WTC11 (cell line): ENCODE results near the gene ABHD12. TPM values are rescaled to one million over a fixed set of nuclear protein-coding genes. Genes with fewer than 3 reads are reported as not detected.

ENCODE experiments used
- ATAC-seq: fragments of 200-7000 bp; cut with Tn5 transposase; 2 replicates; pipeline ENCODE4 v1.10.0; 2021; ENCODE audit warnings: mild to moderate bottlenecking, moderate library complexity
- CTCF ChIA-PET: fragments of 300-600 bp; sonication (Branson Sonifier 250); formaldehyde crosslinking; loops from one replicate; lab custom pipeline; 2021; ENCODE audit warnings: antibody characterized with exemption; lab: Charles Lee
- POLR2A ChIA-PET: fragments of 350-600 bp; sonication (Branson Sonifier 250); formaldehyde crosslinking; loops from one replicate; lab custom pipeline; 2021; ENCODE audit warnings: antibody characterized with exemption; lab: Charles Lee
- DNase-seq: peaks from one replicate; pipeline ENCODE4 v3.0.0; 2021; ENCODE audit warnings: low spot score
- H3K27ac Mint-ChIP-seq: 2 replicates; pipeline ENCODE4 v1.8.0; 2021; ENCODE audit warnings: mixed read lengths
- H3K27me3 Mint-ChIP-seq: 2 replicates; pipeline ENCODE4 v1.8.0; 2021; ENCODE audit warnings: low read depth, mild to moderate bottlenecking, moderate library complexity, mixed read lengths
- H3K36me3 Mint-ChIP-seq: 2 replicates; pipeline ENCODE4 v1.8.0; 2021; ENCODE audit warnings: mixed read lengths
- H3K4me1 Mint-ChIP-seq: 2 replicates; pipeline ENCODE4 v1.8.0; 2022; ENCODE audit warnings: mixed read lengths
- H3K4me3 Mint-ChIP-seq: 2 replicates; pipeline ENCODE4 v1.8.0; 2021; ENCODE audit warnings: mild to moderate bottlenecking, moderate library complexity, mixed read lengths
- H3K9me3 Mint-ChIP-seq: 2 replicates; pipeline ENCODE4 v1.8.0; 2021; ENCODE audit warnings: mixed read lengths
- CREM ChIP-seq: sonication (generic); formaldehyde crosslinking; IDR thresholded peaks from 2 replicates; pipeline ENCODE4 v1.8.1; 2022; ENCODE audit warnings: mild to moderate bottlenecking, missing genetic modification reagents, moderate library complexity
- E2F1 ChIP-seq: sonication (generic); formaldehyde crosslinking; IDR thresholded peaks from 2 replicates; pipeline ENCODE4 v1.8.0; 2022; ENCODE audit warnings: mild to moderate bottlenecking, missing genetic modification reagents
- GRHL2 ChIP-seq: fragments of 250-450 bp; sonication (Bioruptor Pico); IDR thresholded peaks from 2 replicates; pipeline ENCODE4 v1.8.0; 2022; ENCODE audit warnings: mild to moderate bottlenecking, moderate library complexity; ENCODE audit not compliant: insufficient replicate concordance, severe bottlenecking
- HMGA2 ChIP-seq: fragments of 250-450 bp; sonication (Bioruptor Pico); IDR thresholded peaks from 2 replicates; pipeline ENCODE4 v1.4.0; 2021; ENCODE audit warnings: mild to moderate bottlenecking, moderate library complexity
- NFE2L1 ChIP-seq: sonication (generic); formaldehyde crosslinking; IDR thresholded peaks from 2 replicates; pipeline ENCODE4 v1.8.1; 2023; ENCODE audit warnings: missing genetic modification reagents
- PREB ChIP-seq: sonication (generic); formaldehyde crosslinking; IDR thresholded peaks from 2 replicates; pipeline ENCODE4 v1.8.1; 2022; ENCODE audit warnings: mild to moderate bottlenecking, missing genetic modification reagents, moderate library complexity, borderline replicate concordance
- RORB ChIP-seq: fragments of 250-450 bp; sonication (Bioruptor Pico); IDR thresholded peaks from 2 replicates; pipeline ENCODE4 v1.9.0; 2021; ENCODE audit warnings: mild to moderate bottlenecking
- SP1 ChIP-seq: sonication (generic); formaldehyde crosslinking; conservative IDR thresholded peaks from 2 replicates; pipeline ENCODE4 v1.8.1; 2022; ENCODE audit warnings: missing genetic modification reagents
- TP53 ChIP-seq: sonication (generic); formaldehyde crosslinking; IDR thresholded peaks from 2 replicates; pipeline ENCODE4 v1.8.1; 2023; ENCODE audit warnings: mild to moderate bottlenecking, missing genetic modification reagents
- ZBTB21 ChIP-seq: sonication (generic); formaldehyde crosslinking; IDR thresholded peaks from 2 replicates; pipeline ENCODE4 v1.8.1; 2023; ENCODE audit warnings: mild to moderate bottlenecking, missing genetic modification reagents, borderline replicate concordance
- ZNF121 ChIP-seq: sonication (generic); formaldehyde crosslinking; IDR thresholded peaks from 2 replicates; pipeline ENCODE4 v1.8.0; 2023; ENCODE audit warnings: missing genetic modification reagents
- ZNF138 ChIP-seq: sonication (generic); formaldehyde crosslinking; conservative IDR thresholded peaks from 2 replicates; pipeline ENCODE4 v1.8.1; 2022; ENCODE audit warnings: mild to moderate bottlenecking, moderate library complexity, missing genetic modification reagents
- total RNA-seq: library from RNA; stranded (reverse); gene quantifications from 3 replicates; pipeline ENCODE4 v1.2.3, GENCODE V29; 2021
- TF ChIP-seq, protein P1 (sequence below): fragments of 250-450 bp; sonication (Bioruptor Pico); IDR thresholded peaks from 2 replicates; pipeline ENCODE4 v1.9.0; 2021; ENCODE audit warnings: mild to moderate bottlenecking, borderline replicate concordance

ABHD12 gene
- total RNA-seq, 1 experiment from 2014 or later = 63.1 TPM

DNA sequence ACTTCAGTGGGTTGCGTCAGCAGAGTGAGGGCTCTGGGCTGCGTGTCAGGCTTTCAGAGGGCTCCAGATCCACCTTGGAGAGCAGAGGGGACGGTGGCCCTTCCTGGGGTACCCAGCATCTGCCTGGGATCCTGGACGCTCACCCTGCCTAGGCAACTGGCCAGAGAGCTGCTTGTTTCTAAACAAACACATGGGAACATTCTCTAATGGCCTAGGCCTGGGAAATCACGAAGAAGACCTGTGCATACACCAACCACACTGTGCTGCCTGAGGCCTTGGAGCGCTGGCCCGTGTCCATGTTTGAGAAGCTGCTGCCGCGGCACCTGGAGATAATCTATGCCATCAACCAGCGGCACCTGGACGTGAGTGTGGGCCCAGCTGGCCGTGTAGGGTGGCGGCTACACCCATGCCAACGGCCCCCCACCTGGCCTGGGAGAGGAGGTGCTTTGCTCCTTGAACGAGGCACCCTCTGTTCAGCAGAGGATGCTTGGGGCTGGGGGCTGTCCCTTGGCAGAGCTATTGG lies 110.5 kb downstream of the ABHD12 start:
- no peaks in the 10 kb centered on the region for H3K4me1 Mint-ChIP-seq
- no peaks in the 10 kb centered on the region for H3K27me3 Mint-ChIP-seq
- DNase-seq = peak; percentile 4
- H3K4me3 Mint-ChIP-seq = no peak overlapping the region
- ChIA-PET POLR2A (no interaction called here), CTCF (interaction anchor here (1.5 kb wide), 1 partner anchor 16 kb away, joined by 4 read pairs; no protein-coding TSS in a partner anchor)
- H3K9me3 Mint-ChIP-seq = no peaks in the 10 kb centered on the region
- H3K36me3 Mint-ChIP-seq = peaks cover 26% of the 10 kb centered on the region
- ATAC-seq = no peak
- TF ChIP-seq GRHL2 = no peak
- no peak for TF ChIP-seq NFE2L1 (CRISPR knock-in tag)
- TF ChIP-seq PREB = no peak
- no peak for TF ChIP-seq TP53
- no peak for TF ChIP-seq RORB (CRISPR knock-in tag)
- TF ChIP-seq ZBTB21 (CRISPR knock-in tag) = no peak
- TF ChIP-seq E2F1 (CRISPR knock-in tag) = no peak
- no peak for TF ChIP-seq CREM (CRISPR knock-in tag)
- no peak overlapping the region for H3K27ac Mint-ChIP-seq

DNA sequence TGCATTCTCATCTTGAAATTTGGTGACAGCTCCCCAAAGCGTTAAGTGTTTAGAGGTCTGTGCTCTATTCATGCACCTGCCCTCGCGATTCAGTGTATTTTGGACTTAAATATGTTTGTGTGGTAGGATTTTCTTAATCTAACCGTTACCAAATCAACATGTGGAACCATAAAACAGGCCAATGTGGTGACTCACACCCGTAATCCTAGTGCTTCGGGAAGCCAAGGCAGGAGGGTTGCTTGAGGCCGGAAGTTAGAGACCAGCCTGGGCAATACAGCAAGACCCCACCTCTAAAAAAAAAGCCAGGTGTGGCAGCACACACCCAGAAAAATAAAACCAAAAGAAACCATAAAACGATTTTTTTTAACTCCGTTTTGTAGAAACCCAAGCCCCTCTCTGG lies 111.2 kb downstream of the ABHD12 start:
- no peaks in the 10 kb centered on the region for H3K27me3 Mint-ChIP-seq
- ATAC-seq = no peak
- no peak for DNase-seq
- peaks cover 25% of the 10 kb centered on the region for H3K36me3 Mint-ChIP-seq
- H3K9me3 Mint-ChIP-seq = no peaks in the 10 kb centered on the region
- ChIA-PET CTCF (interaction anchor here (1.3 kb wide), 2 partner anchors 16 to 32 kb away, joined by 3 read pairs; no protein-coding TSS in a partner anchor), POLR2A (no interaction called here)
- TF ChIP-seq SP1 (CRISPR knock-in tag) (no peak), ZNF121 (CRISPR knock-in tag) (0 out of 2 replicates have a peak, but pooled peaks have one; percentile 37)
- no peaks in the 10 kb centered on the region for H3K4me1 Mint-ChIP-seq
- H3K27ac Mint-ChIP-seq = no peak overlapping the region
- no peak overlapping the region for H3K4me3 Mint-ChIP-seq

- no peaks in the 10 kb centered on the region for H3K4me1 Mint-ChIP-seq
- H3K27me3 Mint-ChIP-seq = no peaks in the 10 kb centered on the region
- H3K27ac Mint-ChIP-seq = no peak overlapping the region
- no peak overlapping the region for H3K4me3 Mint-ChIP-seq
- no peak for TF ChIP-seq GRHL2
- no peak for TF ChIP-seq ZNF138
- TF ChIP-seq CREM (CRISPR knock-in tag) = no peak
- TF ChIP-seq, protein P1, sequence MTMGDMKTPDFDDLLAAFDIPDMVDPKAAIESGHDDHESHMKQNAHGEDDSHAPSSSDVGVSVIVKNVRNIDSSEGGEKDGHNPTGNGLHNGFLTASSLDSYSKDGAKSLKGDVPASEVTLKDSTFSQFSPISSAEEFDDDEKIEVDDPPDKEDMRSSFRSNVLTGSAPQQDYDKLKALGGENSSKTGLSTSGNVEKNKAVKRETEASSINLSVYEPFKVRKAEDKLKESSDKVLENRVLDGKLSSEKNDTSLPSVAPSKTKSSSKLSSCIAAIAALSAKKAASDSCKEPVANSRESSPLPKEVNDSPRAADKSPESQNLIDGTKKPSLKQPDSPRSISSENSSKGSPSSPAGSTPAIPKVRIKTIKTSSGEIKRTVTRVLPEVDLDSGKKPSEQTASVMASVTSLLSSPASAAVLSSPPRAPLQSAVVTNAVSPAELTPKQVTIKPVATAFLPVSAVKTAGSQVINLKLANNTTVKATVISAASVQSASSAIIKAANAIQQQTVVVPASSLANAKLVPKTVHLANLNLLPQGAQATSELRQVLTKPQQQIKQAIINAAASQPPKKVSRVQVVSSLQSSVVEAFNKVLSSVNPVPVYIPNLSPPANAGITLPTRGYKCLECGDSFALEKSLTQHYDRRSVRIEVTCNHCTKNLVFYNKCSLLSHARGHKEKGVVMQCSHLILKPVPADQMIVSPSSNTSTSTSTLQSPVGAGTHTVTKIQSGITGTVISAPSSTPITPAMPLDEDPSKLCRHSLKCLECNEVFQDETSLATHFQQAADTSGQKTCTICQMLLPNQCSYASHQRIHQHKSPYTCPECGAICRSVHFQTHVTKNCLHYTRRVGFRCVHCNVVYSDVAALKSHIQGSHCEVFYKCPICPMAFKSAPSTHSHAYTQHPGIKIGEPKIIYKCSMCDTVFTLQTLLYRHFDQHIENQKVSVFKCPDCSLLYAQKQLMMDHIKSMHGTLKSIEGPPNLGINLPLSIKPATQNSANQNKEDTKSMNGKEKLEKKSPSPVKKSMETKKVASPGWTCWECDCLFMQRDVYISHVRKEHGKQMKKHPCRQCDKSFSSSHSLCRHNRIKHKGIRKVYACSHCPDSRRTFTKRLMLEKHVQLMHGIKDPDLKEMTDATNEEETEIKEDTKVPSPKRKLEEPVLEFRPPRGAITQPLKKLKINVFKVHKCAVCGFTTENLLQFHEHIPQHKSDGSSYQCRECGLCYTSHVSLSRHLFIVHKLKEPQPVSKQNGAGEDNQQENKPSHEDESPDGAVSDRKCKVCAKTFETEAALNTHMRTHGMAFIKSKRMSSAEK (CRISPR knock-in tag) = no peak
- no peak for TF ChIP-seq HMGA2 (CRISPR knock-in tag)
- ChIA-PET CTCF (interaction anchor here (1.3 kb wide), 2 partner anchors 16 to 32 kb away, joined by 3 read pairs; no protein-coding TSS in a partner anchor), POLR2A (no interaction called here)
- H3K9me3 Mint-ChIP-seq = no peaks in the 10 kb centered on the region
- ATAC-seq (no peak), DNase-seq (peak; percentile 5)
- peaks cover 26% of the 10 kb centered on the region for H3K36me3 Mint-ChIP-seq
Measured at GRCh38 chr20:25278636-25279361, 111.8 kb downstream of the ABHD12 start.
